ENCODE data around the gene POLR2I.
A peak's percentile ranks its signal among the peaks of the same experiment; 100 is the strongest.
"Not testable (repeated sequence)": the region's sequence is repeated elsewhere in the genome, so short reads cannot be mapped to it uniquely, and the experiment has no call there.

Gene POLR2I

GRCh38 chr19:36131221-36131620, 16.5 kb upstream of the POLR2I start:
- DNase-seq (ENCODE audit: low spot score), result not testable (repeated sequence)

GRCh38 chr19:36128392-36128736, 13.7 kb upstream of the POLR2I start:
- DNase-seq (ENCODE audit: low spot score), result no peak

- DNase-seq (ENCODE audit: low spot score), result no peak
Measured at GRCh38 chr19:36125557-36125956, 10.9 kb upstream of the POLR2I start.

GRCh38 chr19:36121486-36122124, 6.9 kb upstream of the POLR2I start:
- no peak for DNase-seq (ENCODE audit: low spot score)

GRCh38 chr19:36120984-36121358, 6.3 kb upstream of the POLR2I start:
- no peak for DNase-seq (ENCODE audit: low spot score)

- no peak for DNase-seq (ENCODE audit: low spot score)
Measured at GRCh38 chr19:36120092-36120983, 5.7 kb upstream of the POLR2I start.

- DNase-seq (ENCODE audit: low spot score), result no peak
Measured at GRCh38 chr19:36116344-36116637, 1.6 kb upstream of the POLR2I start.

GRCh38 chr19:36115453-36116343, 1.0 kb upstream of the POLR2I start, which contains the start of gene TBCB:
TBCB (plus strand) TSS chr19:36115468; CDS start chr19:36115561, 93 bp downstream.
- peak; percentile 90 for DNase-seq (ENCODE audit: low spot score)

- DNase-seq (ENCODE audit: low spot score), result no peak
Measured at GRCh38 chr19:36113894-36114720, 568 bp downstream of the POLR2I start.

GRCh38 chr19:36113425-36113824, 1.2 kb downstream of the POLR2I start:
- DNase-seq (ENCODE audit: low spot score), result no peak

GRCh38 chr19:36112678-36113077, 2.0 kb downstream of the POLR2I start:
- no peak for DNase-seq (ENCODE audit: low spot score)

GRCh38 chr19:36111200-36111539, 3.5 kb downstream of the POLR2I start:
- no peak for DNase-seq (ENCODE audit: low spot score)

GRCh38 chr19:36110487-36111199, 4.0 kb downstream of the POLR2I start, which contains the start of gene OVOL3:
OVOL3 (plus strand) TSS chr19:36111143; CDS start chr19:36111203, 60 bp downstream.
- no peak for DNase-seq (ENCODE audit: low spot score)

- DNase-seq (ENCODE audit: low spot score), result no peak
Measured at GRCh38 chr19:36108684-36109083, 6.0 kb downstream of the POLR2I start.

GRCh38 chr19:36106991-36107390, 7.7 kb downstream of the POLR2I start:
- no peak for DNase-seq (ENCODE audit: low spot score)

GRCh38 chr19:36106441-36106840, 8.2 kb downstream of the POLR2I start:
- no peak for DNase-seq (ENCODE audit: low spot score)

- no peak for DNase-seq (ENCODE audit: low spot score)
Measured at GRCh38 chr19:36103842-36104552, 10.7 kb downstream of the POLR2I start.

- no peak for DNase-seq (ENCODE audit: low spot score)
Measured at GRCh38 chr19:36103040-36103626, 11.5 kb downstream of the POLR2I start.

GRCh38 chr19:36101550-36102327, 12.9 kb downstream of the POLR2I start:
- DNase-seq (ENCODE audit: low spot score), result no peak

All from CD4-positive, alpha-beta T cell treated with Interleukin-6 at 100 ng/mL for 8 hours (primary cell).